ENCODE data around the gene GRIK5. TPM values are rescaled to one million over a fixed set of nuclear protein-coding genes. Genes with fewer than 3 reads are reported as not detected.

The GRIK5 gene
- total RNA-seq, 1 donor from 2014 or later: 0.29 TPM

DNA sequence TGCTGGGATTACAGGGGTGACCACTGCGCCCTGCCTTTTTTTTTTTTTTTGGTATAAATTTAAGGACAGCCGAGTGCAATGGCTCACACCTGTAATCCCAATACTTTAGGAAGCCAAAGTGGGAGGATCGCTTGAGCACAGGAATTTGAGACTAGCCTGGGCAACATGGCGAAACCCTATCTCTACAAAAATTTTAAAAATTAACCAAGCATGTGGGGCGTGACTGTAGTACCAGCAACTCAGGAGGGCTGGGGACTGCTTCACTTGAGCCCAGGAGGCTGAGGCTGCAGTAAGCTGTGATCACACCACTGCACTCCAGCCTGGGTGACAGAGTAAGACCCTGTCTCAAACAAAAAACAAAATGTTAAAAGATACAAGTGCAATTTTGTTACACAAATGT is 27.5 kb upstream of the GRIK5 start:
- DNase-seq (no peak), ATAC-seq (no peak)
- intact Hi-C loops (cut with DNase I): no loop called here
- Histone ChIP-seq H3K4me3 (no peak overlapping the region), H3K4me1 (no peaks in the 10 kb centered on the region), H3K9me3 (no peaks in the 10 kb centered on the region), H3K36me3 (no peaks in the 10 kb centered on the region), H3K27me3 (no peaks in the 10 kb centered on the region), H3K27ac (no peak overlapping the region)
- no peak for TF ChIP-seq CTCF (IDR thresholded peaks at IDR 0.05)

DNA sequence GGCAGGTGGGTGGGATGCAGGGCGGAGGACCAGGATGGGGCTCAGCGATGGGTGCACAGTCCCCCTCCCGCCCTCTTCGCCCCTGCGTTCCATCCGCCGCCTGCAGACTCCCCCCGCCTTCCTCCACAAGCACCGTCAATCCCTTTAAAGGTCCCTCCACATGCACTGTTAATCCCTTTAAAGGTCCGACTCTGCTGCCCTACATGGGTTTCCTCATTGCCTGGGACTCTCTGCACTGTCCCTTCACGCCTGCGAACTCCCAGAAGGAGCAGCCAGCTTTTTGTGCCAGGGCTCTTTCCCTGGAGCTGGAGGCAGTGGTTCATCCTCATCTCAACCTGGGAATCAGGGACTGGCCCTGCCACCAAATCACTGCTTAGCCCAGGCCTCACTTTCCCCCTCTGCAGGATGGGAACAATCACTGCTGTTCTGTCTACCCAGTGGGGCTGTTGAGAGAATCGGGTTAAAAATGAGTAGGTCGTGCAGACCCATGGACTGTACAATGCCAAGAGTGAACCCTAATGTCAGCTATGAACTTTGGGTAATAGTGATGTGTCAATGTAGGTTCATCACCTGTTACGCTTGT is 26.3 kb upstream of the GRIK5 start:
- intact Hi-C loops (cut with DNase I): no loop called here
- no peak overlapping the region for H3K27ac ChIP-seq
- no peaks in the 10 kb centered on the region for H3K27me3 ChIP-seq
- no peaks in the 10 kb centered on the region for H3K9me3 ChIP-seq
- no peaks in the 10 kb centered on the region for H3K36me3 ChIP-seq
- DNase-seq (no peak), ATAC-seq (no peak)
- no peak for TF ChIP-seq CTCF (IDR thresholded peaks at IDR 0.05)
- H3K4me3 ChIP-seq: no peak overlapping the region
- H3K4me1 ChIP-seq: peaks cover 2% of the 10 kb centered on the region

DNA sequence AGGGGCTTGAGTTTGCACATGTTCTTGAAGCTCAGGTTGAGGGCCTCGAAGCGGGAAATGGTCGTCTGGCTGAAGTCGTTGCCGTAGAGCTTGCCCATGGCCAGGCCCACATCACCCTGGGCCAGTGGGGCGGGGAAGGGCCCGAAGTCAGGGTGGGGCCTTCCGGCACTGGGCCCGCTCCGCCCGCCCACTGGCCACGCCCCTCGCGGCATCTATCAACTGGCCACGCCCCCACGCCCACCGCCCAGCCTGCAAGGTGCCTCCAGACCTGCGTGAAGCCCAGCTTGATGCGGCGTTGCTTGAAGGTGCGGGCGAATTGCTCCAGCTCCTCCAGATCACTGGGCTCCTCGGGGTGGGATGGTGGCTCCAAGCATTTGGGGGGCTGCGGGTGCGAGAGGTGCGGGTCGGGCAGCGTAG is 25.8 kb upstream of the GRIK5 start:
- DNase-seq (no peak), ATAC-seq (no peak)
- no peak overlapping the region for H3K27ac ChIP-seq
- no peak overlapping the region for H3K4me3 ChIP-seq
- intact Hi-C loops (cut with DNase I): no loop called here
- H3K36me3 ChIP-seq: no peaks in the 10 kb centered on the region
- H3K4me1 ChIP-seq: peaks cover 6% of the 10 kb centered on the region
- TF ChIP-seq CTCF (IDR thresholded peaks at IDR 0.05): no peak
- H3K27me3 ChIP-seq: no peaks in the 10 kb centered on the region
- no peaks in the 10 kb centered on the region for H3K9me3 ChIP-seq

GRCh38 chr19:42095142-42095813 is 25.3 kb upstream of the GRIK5 start:
- ATAC-seq (no peak), DNase-seq (no peak)
- no peak for TF ChIP-seq CTCF (IDR thresholded peaks at IDR 0.05)
- H3K4me3 ChIP-seq: no peak overlapping the region
- H3K4me1 ChIP-seq: peaks cover 6% of the 10 kb centered on the region
- H3K27ac ChIP-seq: no peak overlapping the region
- H3K27me3 ChIP-seq: no peaks in the 10 kb centered on the region
- intact Hi-C loops (cut with DNase I): no loop called here
- H3K9me3 ChIP-seq: no peaks in the 10 kb centered on the region
- no peaks in the 10 kb centered on the region for H3K36me3 ChIP-seq

DNA sequence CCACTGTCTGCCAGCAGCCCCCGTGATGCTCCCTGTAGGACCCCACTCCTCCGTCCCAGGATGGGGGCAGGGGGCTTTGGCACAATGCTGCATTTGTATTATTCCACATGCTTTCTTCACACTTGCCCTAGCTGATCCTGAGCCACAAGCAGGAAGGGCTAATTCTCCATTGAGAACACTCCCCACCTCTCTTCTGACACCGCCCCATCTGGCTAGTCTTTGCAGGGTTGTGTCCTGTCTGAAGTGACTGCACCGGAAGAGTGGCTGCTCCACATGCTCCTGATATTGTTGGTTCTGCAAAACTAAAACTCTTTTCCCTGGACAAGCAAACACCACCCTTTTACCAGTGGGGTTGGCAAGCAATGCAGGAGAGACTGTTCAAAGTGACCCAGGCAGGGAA is 23.9 kb upstream of the GRIK5 start:
- ATAC-seq (peak; percentile 25), DNase-seq (no peak)
- Histone ChIP-seq H3K4me3 (no peak overlapping the region), H3K4me1 (peaks cover 11% of the 10 kb centered on the region), H3K27ac (no peak overlapping the region), H3K27me3 (no peaks in the 10 kb centered on the region), H3K9me3 (no peaks in the 10 kb centered on the region), H3K36me3 (no peaks in the 10 kb centered on the region)
- TF ChIP-seq CTCF (IDR thresholded peaks at IDR 0.05): no peak
- intact Hi-C loops (cut with DNase I): no loop called here
